Measurements from ENCODE around the gene ARHGEF28.

GRCh38 chr5:73754254-73754653 lies 128.3 kb downstream of the ARHGEF28 start:
- TF ChIP-seq CTCF (IDR thresholded peaks at IDR 0.05) (no peak), POLR2A (IDR thresholded peaks at IDR 0.05) (no peak), POLR2AphosphoS5 (IDR thresholded peaks at IDR 0.05) (no peak), EP300 (IDR thresholded peaks at IDR 0.05; ENCODE audit: low read depth) (no peak)
